GM12865 (cell line): ENCODE results near the gene WNT5A.

ENCODE experiments used
- DNase-seq: peaks from one replicate; pipeline ENCODE4 v3.0.0; 2010; ENCODE audit warnings: low read depth
- H3K4me3 ChIP-seq: 2 replicates; pipeline ENCODE4 v1.5.1; 2011; ENCODE audit warnings: mild to moderate bottlenecking, low read depth, low read length, control low read depth
- TF ChIP-seq, protein P1 (sequence below): IDR thresholded peaks from 2 replicates; pipeline ENCODE4 v1.5.1; 2011; ENCODE audit warnings: low read length, control low read depth, low read depth, inconsistent platforms; ENCODE audit not compliant: insufficient read depth; ENCODE audit errors: missing control alignments

Gene WNT5A

DNA sequence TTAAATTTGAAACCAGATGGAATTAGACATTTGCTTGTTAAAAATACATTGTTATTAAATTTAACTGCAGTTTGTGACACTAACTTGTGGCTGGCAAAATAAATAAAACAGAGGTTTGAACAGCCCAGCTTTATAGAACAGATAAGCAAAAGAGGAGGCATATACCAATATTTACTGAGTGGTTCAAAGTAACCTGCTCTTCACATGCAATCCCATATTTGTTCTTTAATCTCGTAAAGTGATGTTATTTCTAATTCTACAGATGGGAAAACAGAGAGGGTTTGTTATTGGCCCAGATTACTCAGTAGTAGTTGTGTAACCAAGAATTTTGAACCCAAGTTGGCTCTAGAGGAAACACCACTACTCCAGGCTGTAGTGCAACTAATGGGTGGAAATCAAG is 37.6 kb downstream of the WNT5A start:
- no peak for DNase-seq
- H3K4me3 ChIP-seq, result no peak overlapping the region

DNA sequence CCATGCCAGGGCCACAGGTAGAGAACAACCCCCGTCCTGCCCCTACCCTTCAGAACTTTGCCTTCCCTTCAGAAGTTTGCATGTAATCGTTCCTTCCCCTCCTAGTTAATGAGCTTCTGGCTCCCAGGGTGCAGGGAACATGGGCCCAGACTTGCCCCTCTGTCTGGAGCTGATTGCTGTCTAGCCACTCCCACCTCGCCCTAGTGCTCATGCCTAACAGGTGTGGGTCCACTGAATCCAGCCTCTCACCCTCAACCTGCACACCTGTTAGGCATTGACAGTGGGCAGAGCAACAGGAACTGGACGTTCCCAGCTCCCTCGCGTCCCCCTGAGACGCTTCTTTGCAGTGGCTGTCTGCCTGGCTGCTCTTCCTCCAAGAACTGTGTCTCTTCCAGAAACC is 40.3 kb downstream of the WNT5A start:
- H3K4me3 ChIP-seq, result no peak overlapping the region
- DNase-seq, result no peak
- TF ChIP-seq, protein P1, sequence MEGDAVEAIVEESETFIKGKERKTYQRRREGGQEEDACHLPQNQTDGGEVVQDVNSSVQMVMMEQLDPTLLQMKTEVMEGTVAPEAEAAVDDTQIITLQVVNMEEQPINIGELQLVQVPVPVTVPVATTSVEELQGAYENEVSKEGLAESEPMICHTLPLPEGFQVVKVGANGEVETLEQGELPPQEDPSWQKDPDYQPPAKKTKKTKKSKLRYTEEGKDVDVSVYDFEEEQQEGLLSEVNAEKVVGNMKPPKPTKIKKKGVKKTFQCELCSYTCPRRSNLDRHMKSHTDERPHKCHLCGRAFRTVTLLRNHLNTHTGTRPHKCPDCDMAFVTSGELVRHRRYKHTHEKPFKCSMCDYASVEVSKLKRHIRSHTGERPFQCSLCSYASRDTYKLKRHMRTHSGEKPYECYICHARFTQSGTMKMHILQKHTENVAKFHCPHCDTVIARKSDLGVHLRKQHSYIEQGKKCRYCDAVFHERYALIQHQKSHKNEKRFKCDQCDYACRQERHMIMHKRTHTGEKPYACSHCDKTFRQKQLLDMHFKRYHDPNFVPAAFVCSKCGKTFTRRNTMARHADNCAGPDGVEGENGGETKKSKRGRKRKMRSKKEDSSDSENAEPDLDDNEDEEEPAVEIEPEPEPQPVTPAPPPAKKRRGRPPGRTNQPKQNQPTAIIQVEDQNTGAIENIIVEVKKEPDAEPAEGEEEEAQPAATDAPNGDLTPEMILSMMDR, result no peak

More for the DNA sequence above, 37.6 kb downstream of the WNT5A start:
- TF ChIP-seq, protein P1, result no peak

DNA sequence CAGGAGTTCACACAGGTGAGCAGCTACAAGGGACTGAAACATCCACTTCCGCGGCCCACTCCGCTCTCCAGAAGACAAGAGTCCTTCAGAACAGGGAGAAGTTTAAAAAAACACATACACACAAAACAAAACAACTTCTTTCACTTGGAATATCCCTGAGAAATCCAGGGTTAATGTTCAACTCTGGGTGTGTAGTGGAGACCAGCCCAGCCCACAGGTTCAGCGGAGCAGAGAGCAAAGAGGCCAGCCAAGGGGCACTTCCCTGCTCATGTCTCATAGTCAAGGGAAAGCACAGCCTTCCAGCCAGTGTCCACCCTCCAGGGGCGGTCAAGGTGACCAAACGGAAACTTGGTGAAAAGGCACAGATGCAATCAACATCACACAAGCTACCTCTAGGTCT is 41.6 kb downstream of the WNT5A start:
- DNase-seq, result no peak
- TF ChIP-seq, protein P1, result no peak
- no peak overlapping the region for H3K4me3 ChIP-seq

DNA sequence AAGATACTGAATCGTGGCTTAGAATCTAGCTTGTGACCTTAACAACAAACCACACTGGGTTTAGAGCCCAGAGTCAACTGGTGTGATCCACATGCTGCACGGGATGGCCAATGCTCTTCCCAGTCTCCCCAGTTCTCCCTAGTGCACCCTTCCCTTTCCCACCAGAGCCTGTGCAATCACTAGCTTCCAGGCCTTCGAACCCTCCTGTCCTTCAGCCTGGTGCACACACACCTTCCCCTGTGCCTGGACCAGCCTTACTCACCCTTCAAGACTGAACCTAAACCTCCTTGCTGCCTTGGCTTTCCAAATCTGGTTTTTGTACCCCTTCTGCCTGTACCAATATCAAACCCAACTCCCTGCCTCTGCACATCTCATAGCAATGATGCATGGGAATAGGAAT is 43.8 kb downstream of the WNT5A start:
- DNase-seq, result no peak
- no peak overlapping the region for H3K4me3 ChIP-seq
- TF ChIP-seq, protein P1, result no peak

DNA sequence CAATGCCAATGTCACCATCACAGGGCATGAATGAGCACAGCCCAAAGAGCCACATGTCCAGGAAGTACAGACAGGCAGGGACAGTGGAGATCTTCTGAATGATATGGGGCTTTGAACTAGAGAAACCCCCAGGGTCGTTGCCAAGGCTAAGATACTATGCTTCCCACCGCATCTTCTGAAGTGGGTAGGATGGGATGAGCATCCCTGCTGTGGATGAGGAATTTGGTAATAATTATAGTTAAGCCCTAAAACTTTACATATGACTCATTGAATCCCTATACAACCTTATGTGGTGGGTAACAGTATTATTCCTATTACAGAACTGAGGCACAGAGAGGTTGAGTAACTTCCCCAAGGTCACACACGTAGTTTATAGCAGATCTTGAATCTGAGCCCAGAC is 44.2 kb downstream of the WNT5A start:
- TF ChIP-seq, protein P1, result no peak
- H3K4me3 ChIP-seq, result no peak overlapping the region
- no peak for DNase-seq

DNA sequence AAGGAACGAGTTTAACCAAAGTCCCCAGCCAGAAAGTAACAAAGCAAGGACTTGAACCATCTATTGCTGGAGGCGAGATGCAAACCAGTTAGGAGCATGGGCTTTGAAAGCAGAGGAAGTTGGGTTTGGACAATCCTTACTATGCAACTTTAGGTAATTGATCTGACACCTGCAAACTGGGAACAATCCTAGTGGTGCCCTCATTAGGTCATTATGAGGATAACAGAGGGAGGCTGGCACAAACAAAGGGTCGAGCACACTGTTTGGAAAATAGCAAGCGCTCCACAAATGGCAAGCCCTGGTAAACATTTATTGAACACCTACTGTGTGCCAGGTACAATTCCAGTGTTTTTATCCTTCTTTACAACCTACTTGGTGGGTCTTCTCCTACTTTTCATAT is 45.6 kb downstream of the WNT5A start:
- no peak for DNase-seq
- no peak overlapping the region for H3K4me3 ChIP-seq
- TF ChIP-seq, protein P1, result no peak

DNA sequence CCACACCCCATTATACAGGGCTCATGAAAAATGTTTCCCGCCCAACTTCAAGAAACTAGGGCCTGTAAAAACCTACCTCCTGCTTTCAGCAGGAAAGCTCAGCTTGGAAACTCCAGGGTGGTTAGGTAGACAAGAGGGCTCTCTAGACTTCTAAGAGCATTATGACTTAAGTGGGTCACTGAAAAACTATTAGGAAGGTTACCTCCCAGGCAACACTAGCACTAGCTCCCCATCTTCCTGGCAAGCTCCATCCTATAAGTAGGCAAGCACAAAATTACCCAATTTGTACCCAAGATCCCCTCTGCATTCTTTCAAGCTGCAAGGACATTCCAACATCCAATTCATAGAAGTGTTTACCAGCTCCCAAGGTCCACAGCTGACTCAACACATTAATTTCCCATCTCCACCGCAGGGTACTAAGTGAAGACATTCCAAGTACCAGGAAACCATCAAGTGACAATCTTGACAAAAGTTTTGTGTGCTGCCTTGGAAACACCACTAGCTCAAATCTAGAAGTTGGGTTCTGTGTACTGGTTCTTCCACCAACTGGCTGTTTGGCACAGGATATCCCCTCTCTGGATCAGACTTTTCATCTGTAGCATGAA is 46.9 kb downstream of the WNT5A start:
- no peak overlapping the region for H3K4me3 ChIP-seq
- TF ChIP-seq, protein P1, result no peak
- DNase-seq, result no peak
